ENCODE results near the gene SEC14L5. TPM values are rescaled to one million over a fixed set of nuclear protein-coding genes. Genes with fewer than 3 reads are reported as not detected.

Gene SEC14L5
- total RNA-seq, 1 experiment from 2014 or later, result 0.27 TPM

DNA sequence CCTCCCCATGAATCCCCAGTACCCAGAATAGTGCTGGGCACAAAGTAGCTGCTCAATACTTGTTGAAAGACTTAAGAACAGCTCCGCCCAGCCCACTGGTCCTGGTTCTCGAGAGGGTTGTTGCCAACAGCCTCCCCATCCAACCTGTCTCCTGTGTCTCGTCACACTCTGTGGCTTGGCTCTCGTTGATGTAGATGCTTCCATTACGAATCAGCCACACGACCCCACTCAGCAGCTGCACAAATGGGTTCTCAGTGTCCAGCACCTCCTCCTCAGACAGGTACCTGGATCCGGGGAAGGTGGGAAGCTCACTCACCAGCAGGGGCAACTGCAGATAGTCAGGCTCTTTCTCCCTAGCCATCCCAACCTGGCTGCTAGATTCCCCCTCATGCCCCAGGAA, 73.5 kb downstream of the SEC14L5 start:
- CTCF ChIA-PET, result no interaction called here
- H3K4me2 ChIP-seq (ENCODE audit: low read length), result no peak overlapping the region
- ATAC-seq (no peak), DNase-seq (ENCODE audit: low read depth, low spot score) (no peak)
- no peaks in the 10 kb centered on the region for H4K20me1 ChIP-seq (ENCODE audit: insufficient read depth)
- no peak overlapping the region for H3K27ac ChIP-seq (ENCODE audit: low read depth, low read length)
- no peak overlapping the region for H3K9ac ChIP-seq (ENCODE audit: low read length)
- TF ChIP-seq ZNF274 (IDR thresholded peaks at IDR 0.05; ENCODE audit: low read depth, low read length) (no peak), ZFX (IDR thresholded peaks at IDR 0.05) (no peak), JUND (IDR thresholded peaks at IDR 0.05) (no peak), POLR2A (IDR thresholded peaks at IDR 0.05; ENCODE audit: borderline replicate concordance, extremely low read depth, insufficient read depth, insufficient read length) (no peak), TCF7L2 (IDR thresholded peaks at IDR 0.05; ENCODE audit: borderline replicate concordance, extremely low read depth, insufficient read depth, insufficient read length) (no peak), ELF1 (IDR thresholded peaks at IDR 0.05; ENCODE audit: borderline replicate concordance, low read depth) (no peak), EZH2phosphoT487 (IDR thresholded peaks at IDR 0.05; ENCODE audit: borderline replicate concordance) (no peak), REST (IDR thresholded peaks at IDR 0.05; ENCODE audit: low read depth) (no peak), YY1 (IDR thresholded peaks at IDR 0.05; ENCODE audit: extremely low read depth, insufficient replicate concordance, low read depth, low read length) (no peak), RAD21 (IDR thresholded peaks at IDR 0.05; ENCODE audit: low read depth) (no peak), EGR1 (IDR thresholded peaks at IDR 0.05; ENCODE audit: low read depth) (no peak), SP1 (IDR thresholded peaks at IDR 0.05; ENCODE audit: low read depth) (no peak)
- TF ChIP-seq, protein P1, sequence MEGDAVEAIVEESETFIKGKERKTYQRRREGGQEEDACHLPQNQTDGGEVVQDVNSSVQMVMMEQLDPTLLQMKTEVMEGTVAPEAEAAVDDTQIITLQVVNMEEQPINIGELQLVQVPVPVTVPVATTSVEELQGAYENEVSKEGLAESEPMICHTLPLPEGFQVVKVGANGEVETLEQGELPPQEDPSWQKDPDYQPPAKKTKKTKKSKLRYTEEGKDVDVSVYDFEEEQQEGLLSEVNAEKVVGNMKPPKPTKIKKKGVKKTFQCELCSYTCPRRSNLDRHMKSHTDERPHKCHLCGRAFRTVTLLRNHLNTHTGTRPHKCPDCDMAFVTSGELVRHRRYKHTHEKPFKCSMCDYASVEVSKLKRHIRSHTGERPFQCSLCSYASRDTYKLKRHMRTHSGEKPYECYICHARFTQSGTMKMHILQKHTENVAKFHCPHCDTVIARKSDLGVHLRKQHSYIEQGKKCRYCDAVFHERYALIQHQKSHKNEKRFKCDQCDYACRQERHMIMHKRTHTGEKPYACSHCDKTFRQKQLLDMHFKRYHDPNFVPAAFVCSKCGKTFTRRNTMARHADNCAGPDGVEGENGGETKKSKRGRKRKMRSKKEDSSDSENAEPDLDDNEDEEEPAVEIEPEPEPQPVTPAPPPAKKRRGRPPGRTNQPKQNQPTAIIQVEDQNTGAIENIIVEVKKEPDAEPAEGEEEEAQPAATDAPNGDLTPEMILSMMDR (IDR thresholded peaks at IDR 0.05 in 2 of 3, conservative IDR thresholded peaks at IDR 0.05 in 1 of 3; ENCODE audit: borderline replicate concordance in 1 of 3, insufficient read depth in 1 of 3, low read depth in 2 of 3, low read length in 2 of 3), result no peak
- TF ChIP-seq, protein P2, sequence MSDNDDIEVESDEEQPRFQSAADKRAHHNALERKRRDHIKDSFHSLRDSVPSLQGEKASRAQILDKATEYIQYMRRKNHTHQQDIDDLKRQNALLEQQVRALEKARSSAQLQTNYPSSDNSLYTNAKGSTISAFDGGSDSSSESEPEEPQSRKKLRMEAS (IDR thresholded peaks at IDR 0.05), result no peak
- TF ChIP-seq, protein P3, sequence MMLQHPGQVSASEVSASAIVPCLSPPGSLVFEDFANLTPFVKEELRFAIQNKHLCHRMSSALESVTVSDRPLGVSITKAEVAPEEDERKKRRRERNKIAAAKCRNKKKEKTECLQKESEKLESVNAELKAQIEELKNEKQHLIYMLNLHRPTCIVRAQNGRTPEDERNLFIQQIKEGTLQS (IDR thresholded peaks at IDR 0.05), result no peak
- 0 out of 2 replicates have a peak, but pooled peaks cover 6% of the 10 kb centered on the region for H3K79me2 ChIP-seq (ENCODE audit: insufficient read depth, low read length)
- intact Hi-C loops (cut with micrococcal nuclease), result no loop called here
- no peaks in the 10 kb centered on the region for H3K9me3 ChIP-seq (ENCODE audit: control insufficient read depth in 1 of 2, insufficient read depth in 1 of 2, low read depth in 1 of 2, low read length in 2 of 2)
- RAD21 ChIA-PET (ENCODE audit: low non-redundant PET in 1 of 2, low total read pairs in 2 of 2, uncharacterized antibody in 2 of 2, unreplicated experiment in 2 of 2), result no interaction called here
- H3K4me1 ChIP-seq (ENCODE audit: control insufficient read depth in 1 of 2, insufficient read depth in 2 of 2, low read length in 2 of 2), result peaks cover 10 to 23% of the 10 kb centered on the region in 2 experiments; a peak in 3 of 4 replicates
- no TSS peak for BruUV-seq (replicated peaks)
- no peaks in the 10 kb centered on the region for H3K27me3 ChIP-seq (ENCODE audit: insufficient read depth, low read length)
- H3K4me3 ChIP-seq (replicated peaks in 1 of 2; ENCODE audit: low read depth in 1 of 2, low read length in 2 of 2), result no peak overlapping the region
- POLR2A ChIA-PET, result no interaction called here
- H3K36me3 ChIP-seq (ENCODE audit: control insufficient read depth in 1 of 2, insufficient read depth in 2 of 2, low read length in 2 of 2), result no peaks in the 10 kb centered on the region; a peak in 1 of 4 replicates
- no peak overlapping the region for H2AFZ ChIP-seq (ENCODE audit: low read depth, low read length, poor library complexity, severe bottlenecking)
- no peaks in the 10 kb centered on the region for H3K9me2 ChIP-seq (ENCODE audit: insufficient read depth)
